Osteoblast (primary cell): ENCODE results near the gene ABCF3. TPM values are rescaled to one million over a fixed set of nuclear protein-coding genes. Genes with fewer than 3 reads are reported as not detected.

Source experiments
- DNase-seq: peaks from one replicate; pipeline ENCODE4 v3.0.0; 2011; ENCODE audit warnings: low spot score, mixed read lengths; ENCODE audit not compliant: insufficient read length; ENCODE audit errors: missing footprints
- H2AFZ ChIP-seq: 2 replicates; pipeline ENCODE4 v1.6.0; 2011; ENCODE audit warnings: mild to moderate bottlenecking, low read length
- H3K27ac ChIP-seq: 2 replicates; pipeline ENCODE4 v1.5.1; 2011; ENCODE audit warnings: mild to moderate bottlenecking, low read depth, low read length, moderate library complexity
- H3K27me3 ChIP-seq: 2 replicates; pipeline ENCODE4 v1.6.0; 2012; ENCODE audit warnings: mild to moderate bottlenecking, control low read depth, inconsistent platforms, low read length, moderate library complexity; ENCODE audit not compliant: insufficient read depth
- H3K36me3 ChIP-seq: 2 replicates; pipeline ENCODE4 v1.5.1; 2011; ENCODE audit warnings: mild to moderate bottlenecking, low read length, control low read depth, moderate library complexity; ENCODE audit not compliant: insufficient read depth
- H3K4me1 ChIP-seq: 2 replicates; pipeline ENCODE4 v1.5.1; 2011; ENCODE audit warnings: mild to moderate bottlenecking, low read length, control low read depth, moderate library complexity; ENCODE audit not compliant: insufficient read depth
- H3K4me2 ChIP-seq: 2 replicates; pipeline ENCODE4 v1.6.0; 2011; ENCODE audit warnings: mild to moderate bottlenecking, low read length; ENCODE audit not compliant: insufficient read depth
- H3K4me3 ChIP-seq: fragments of 200-600 bp; sonication (generic); 3 replicates; pipeline ENCODE4 v1.5.1; 2012; ENCODE audit warnings: mild to moderate bottlenecking, low read length, inconsistent platforms; ENCODE audit not compliant: insufficient read depth
- H3K79me2 ChIP-seq: 2 replicates; pipeline ENCODE4 v1.6.0; 2012; ENCODE audit warnings: mild to moderate bottlenecking, low read length, control low read depth, inconsistent platforms; ENCODE audit not compliant: insufficient read depth
- H3K9me3 ChIP-seq: 2 replicates; pipeline ENCODE4 v1.5.1; 2011; ENCODE audit warnings: low read depth, low read length, control low read depth
- H4K20me1 ChIP-seq: 2 replicates; pipeline ENCODE4 v1.6.0; 2012; ENCODE audit warnings: mild to moderate bottlenecking, low read length, control low read depth; ENCODE audit not compliant: insufficient read depth
- CTCF ChIP-seq: IDR thresholded peaks from 2 replicates; pipeline ENCODE4 v1.5.1; 2011; ENCODE audit warnings: mild to moderate bottlenecking, low read depth, low read length, moderate library complexity; ENCODE audit errors: extremely low read depth
- total RNA-seq: library from RNA; depleted of rRNA; stranded (reverse); fragments of >200 nt; gene quantifications from 2 replicates; pipeline ENCODE4 v1.2.3, GENCODE V29; 2012

ABCF3 gene
- total RNA-seq, 1 donor = 46.7 TPM

DNA sequence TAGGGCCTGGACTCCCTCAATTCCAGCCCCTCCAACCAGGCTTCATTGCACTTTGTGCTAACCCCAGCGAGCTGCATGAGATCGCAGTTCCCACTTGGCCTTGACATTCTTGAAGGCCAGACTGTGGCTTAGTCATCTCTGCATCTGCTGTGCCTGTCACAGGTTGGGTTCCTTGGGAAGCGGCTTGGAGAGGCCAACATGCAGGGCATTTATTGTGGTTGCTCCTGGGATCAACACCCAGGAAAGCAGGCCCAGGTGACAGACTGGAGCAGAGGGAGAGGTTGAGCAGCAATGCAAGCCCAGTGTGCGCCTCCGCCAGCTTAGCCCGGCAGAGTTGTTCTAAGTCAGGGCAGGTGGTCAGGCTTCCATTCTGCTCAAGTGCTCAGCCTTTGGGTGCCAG lies 10.5 kb downstream of the ABCF3 start:
- Histone ChIP-seq H3K79me2 (no peaks in the 10 kb centered on the region), H3K27ac (no peak overlapping the region), H3K4me2 (no peak overlapping the region), H3K4me1 (no peaks in the 10 kb centered on the region), H2AFZ (no peak overlapping the region), H3K9me3 (no peaks in the 10 kb centered on the region), H4K20me1 (peaks cover 2% of the 10 kb centered on the region), H3K36me3 (peaks cover 48% of the 10 kb centered on the region), H3K4me3 (no peak overlapping the region), H3K27me3 (no peaks in the 10 kb centered on the region)
- DNase-seq = no peak
- TF ChIP-seq CTCF = no peak

GRCh38 chr3:184198509-184198908 lies 12.5 kb downstream of the ABCF3 start:
- no peak for DNase-seq
- no peak overlapping the region for H2AFZ ChIP-seq
- TF ChIP-seq CTCF = no peak
- no peak overlapping the region for H3K4me3 ChIP-seq
- no peak overlapping the region for H3K27ac ChIP-seq
- no peaks in the 10 kb centered on the region for H3K9me3 ChIP-seq
- peaks cover 28% of the 10 kb centered on the region for H3K36me3 ChIP-seq
- H3K4me1 ChIP-seq = no peaks in the 10 kb centered on the region
- H4K20me1 ChIP-seq = peaks cover 2% of the 10 kb centered on the region
- no peaks in the 10 kb centered on the region for H3K79me2 ChIP-seq
- H3K4me2 ChIP-seq = no peak overlapping the region
- no peaks in the 10 kb centered on the region for H3K27me3 ChIP-seq

- no peak overlapping the region for H3K4me3 ChIP-seq
- H3K36me3 ChIP-seq = peaks cover 6% of the 10 kb centered on the region
- no peaks in the 10 kb centered on the region for H3K4me1 ChIP-seq
- no peak overlapping the region for H2AFZ ChIP-seq
- no peak overlapping the region for H3K27ac ChIP-seq
- TF ChIP-seq CTCF = no peak
- DNase-seq = no peak
- no peaks in the 10 kb centered on the region for H4K20me1 ChIP-seq
- no peaks in the 10 kb centered on the region for H3K79me2 ChIP-seq
- no peaks in the 10 kb centered on the region for H3K27me3 ChIP-seq
- H3K9me3 ChIP-seq = no peaks in the 10 kb centered on the region
- H3K4me2 ChIP-seq = no peak overlapping the region
Measured at GRCh38 chr3:184200825-184201224, 14.8 kb downstream of the ABCF3 start.

- no peaks in the 10 kb centered on the region for H3K9me3 ChIP-seq
- no peak overlapping the region for H3K4me3 ChIP-seq
- H3K79me2 ChIP-seq = no peaks in the 10 kb centered on the region
- peaks cover 10% of the 10 kb centered on the region for H3K27me3 ChIP-seq
- H3K4me1 ChIP-seq = no peaks in the 10 kb centered on the region
- H2AFZ ChIP-seq = no peak overlapping the region
- H3K36me3 ChIP-seq = no peaks in the 10 kb centered on the region
- no peak overlapping the region for H3K4me2 ChIP-seq
- DNase-seq = no peak
- H4K20me1 ChIP-seq = no peaks in the 10 kb centered on the region
- no peak overlapping the region for H3K27ac ChIP-seq
- TF ChIP-seq CTCF = no peak
Measured at GRCh38 chr3:184203526-184203925, 17.5 kb downstream of the ABCF3 start.
